Pulmonary artery endothelial cell (primary cell): ENCODE data around the gene PDZD2. TPM values are rescaled to one million over a fixed set of nuclear protein-coding genes. Genes with fewer than 3 reads are reported as not detected.

Experiments used
- DNase-seq: peaks from one replicate; pipeline ENCODE4 v3.0.0-alpha.2; 2011; ENCODE audit warnings: low read depth, low spot score
- total RNA-seq: library from RNA; depleted of rRNA; stranded (reverse); fragments of >200 nt; gene quantifications from 2 replicates; pipeline ENCODE4 v1.2.3, GENCODE V29; 2014

PDZD2 gene
- total RNA-seq, 1 donor from 2014 or later: 1.6 TPM

GRCh38 chr5:31637851-31638250 lies 1.1 kb upstream of the PDZD2 start:
- DNase-seq: no peak

- no peak for DNase-seq
Measured at GRCh38 chr5:31638345-31638744, 586 bp upstream of the PDZD2 start.

GRCh38 chr5:31639481-31640411 lies 815 bp downstream of the PDZD2 start:
- no peak for DNase-seq

- DNase-seq: no peak
Measured at GRCh38 chr5:31640573-31640972, 1.6 kb downstream of the PDZD2 start.

GRCh38 chr5:31641059-31641458 lies 2.1 kb downstream of the PDZD2 start:
- DNase-seq: no peak

- DNase-seq: no peak
Measured at GRCh38 chr5:31641575-31641974, 2.6 kb downstream of the PDZD2 start.

- DNase-seq: no peak
Measured at GRCh38 chr5:31645420-31646081, 6.6 kb downstream of the PDZD2 start.

GRCh38 chr5:31648326-31648725 lies 9.4 kb downstream of the PDZD2 start:
- no peak for DNase-seq

- no peak for DNase-seq
Measured at GRCh38 chr5:31651241-31651640, 12.3 kb downstream of the PDZD2 start.

- DNase-seq: no peak
Measured at GRCh38 chr5:31655491-31655890, 16.6 kb downstream of the PDZD2 start.

GRCh38 chr5:31656806-31657205 lies 17.9 kb downstream of the PDZD2 start:
- no peak for DNase-seq

- DNase-seq: no peak
Measured at GRCh38 chr5:31657315-31657979, 18.5 kb downstream of the PDZD2 start.

GRCh38 chr5:31661257-31661656 lies 22.3 kb downstream of the PDZD2 start:
- no peak for DNase-seq

GRCh38 chr5:31663519-31663918 lies 24.6 kb downstream of the PDZD2 start:
- no peak for DNase-seq

GRCh38 chr5:31664566-31664965 lies 25.6 kb downstream of the PDZD2 start:
- no peak for DNase-seq

GRCh38 chr5:31671339-31671741 lies 32.4 kb downstream of the PDZD2 start:
- DNase-seq: no peak

- no peak for DNase-seq
Measured at GRCh38 chr5:31674371-31674951, 35.5 kb downstream of the PDZD2 start.

GRCh38 chr5:31675472-31675871 lies 36.5 kb downstream of the PDZD2 start:
- no peak for DNase-seq

- DNase-seq: no peak
Measured at GRCh38 chr5:31678180-31678579, 39.2 kb downstream of the PDZD2 start.

- DNase-seq: no peak
Measured at GRCh38 chr5:31680528-31680927, 41.6 kb downstream of the PDZD2 start.

GRCh38 chr5:31682025-31682424 lies 43.1 kb downstream of the PDZD2 start:
- DNase-seq: no peak

- no peak for DNase-seq
Measured at GRCh38 chr5:31682851-31683250, 43.9 kb downstream of the PDZD2 start.
